ENCODE measurements around the gene TRIM72. TPM values are rescaled to one million over a fixed set of nuclear protein-coding genes. Genes with fewer than 3 reads are reported as not detected.

The TRIM72 gene
- total RNA-seq, 1 experiment from 2014 or later: 1.2 TPM

DNA sequence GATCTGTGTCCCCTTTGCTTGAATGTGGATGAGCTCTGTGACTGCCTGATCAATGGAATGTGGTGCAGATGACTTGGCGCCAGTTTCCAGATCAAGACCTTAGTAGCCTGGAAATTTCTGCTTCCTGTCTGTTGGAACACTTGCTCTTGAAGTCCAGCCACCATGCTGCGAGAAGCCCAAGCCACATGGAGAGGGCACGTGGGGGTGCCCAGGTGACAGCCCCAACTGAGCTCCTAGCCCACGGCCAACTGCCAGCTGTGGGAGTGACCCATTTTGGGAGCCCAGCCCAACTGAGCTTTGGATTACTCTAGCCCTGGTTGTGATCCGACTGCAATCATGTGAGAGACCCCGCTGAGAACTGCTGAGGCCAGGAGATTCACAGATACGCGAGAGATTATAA, 42.5 kb downstream of the TRIM72 start:
- Histone ChIP-seq H3K4me1 (ENCODE audit: insufficient read depth, low read length) (no peaks in the 10 kb centered on the region; the same call in 1 of the 2 replicates), H2BK5ac (ENCODE audit: insufficient read length, low read length) (no peak overlapping the region), H4K8ac (replicated peaks; ENCODE audit: insufficient read length, low read depth, low read length) (no peak overlapping the region), H2BK20ac (ENCODE audit: low read depth, low read length, poor library complexity, severe bottlenecking) (no peak overlapping the region), H2AFZ (ENCODE audit: low read length) (no peak overlapping the region), H4K5ac (ENCODE audit: insufficient read length, low read depth, low read length) (no peak overlapping the region), H3T11ph (ENCODE audit: low read length) (no peak overlapping the region), H2BK12ac (ENCODE audit: insufficient read length, low read depth, low read length) (no peak overlapping the region), H2BK120ac (ENCODE audit: low read depth, low read length, poor library complexity, severe bottlenecking) (no peak overlapping the region), H3K18ac (ENCODE audit: insufficient read length, low read depth, low read length) (no peak overlapping the region), H3K23me2 (ENCODE audit: insufficient read length, low read depth, low read length, poor library complexity, severe bottlenecking) (no peaks in the 10 kb centered on the region), H3K4me2 (ENCODE audit: insufficient read depth, insufficient read length, low read length) (no peak overlapping the region), H2AK5ac (ENCODE audit: insufficient read length, low read length) (no peak overlapping the region), H3K56ac (ENCODE audit: insufficient read length, low read depth, low read length) (no peak overlapping the region), H3K79me1 (ENCODE audit: insufficient read depth, low read depth, low read length, poor library complexity, severe bottlenecking) (no peaks in the 10 kb centered on the region), H3K9ac (ENCODE audit: extremely low read depth, insufficient read length, low read length) (no peak overlapping the region), H3K79me2 (ENCODE audit: insufficient read depth, low read length) (no peaks in the 10 kb centered on the region), H2BK15ac (ENCODE audit: low read depth, low read length) (no peak overlapping the region), H4K20me1 (ENCODE audit: control insufficient read depth, insufficient read depth, insufficient read length) (no peaks in the 10 kb centered on the region), H3K27ac (ENCODE audit: insufficient read length, low read depth, low read length) (no peak overlapping the region), H3K27me3 (ENCODE audit: insufficient read depth, low read length) (no peaks in the 10 kb centered on the region), H3K9me3 (ENCODE audit: control insufficient read depth, low read depth, low read length) (no peaks in the 10 kb centered on the region), H3K14ac (ENCODE audit: insufficient read depth, low read length) (no peak overlapping the region; the same call in 1 of the 2 replicates), H4K91ac (ENCODE audit: insufficient read length, low read depth, low read length) (no peak overlapping the region), H3K23ac (ENCODE audit: insufficient read length, low read depth, low read length) (no peak overlapping the region), H3K4ac (ENCODE audit: low read depth, low read length) (no peak overlapping the region)
- H3K4me1 Mint-ChIP-seq: peaks cover 9 to 10% of the 10 kb centered on the region in 2 experiments; a peak in 2 of 4 replicates
- TF ChIP-seq, protein P1, sequence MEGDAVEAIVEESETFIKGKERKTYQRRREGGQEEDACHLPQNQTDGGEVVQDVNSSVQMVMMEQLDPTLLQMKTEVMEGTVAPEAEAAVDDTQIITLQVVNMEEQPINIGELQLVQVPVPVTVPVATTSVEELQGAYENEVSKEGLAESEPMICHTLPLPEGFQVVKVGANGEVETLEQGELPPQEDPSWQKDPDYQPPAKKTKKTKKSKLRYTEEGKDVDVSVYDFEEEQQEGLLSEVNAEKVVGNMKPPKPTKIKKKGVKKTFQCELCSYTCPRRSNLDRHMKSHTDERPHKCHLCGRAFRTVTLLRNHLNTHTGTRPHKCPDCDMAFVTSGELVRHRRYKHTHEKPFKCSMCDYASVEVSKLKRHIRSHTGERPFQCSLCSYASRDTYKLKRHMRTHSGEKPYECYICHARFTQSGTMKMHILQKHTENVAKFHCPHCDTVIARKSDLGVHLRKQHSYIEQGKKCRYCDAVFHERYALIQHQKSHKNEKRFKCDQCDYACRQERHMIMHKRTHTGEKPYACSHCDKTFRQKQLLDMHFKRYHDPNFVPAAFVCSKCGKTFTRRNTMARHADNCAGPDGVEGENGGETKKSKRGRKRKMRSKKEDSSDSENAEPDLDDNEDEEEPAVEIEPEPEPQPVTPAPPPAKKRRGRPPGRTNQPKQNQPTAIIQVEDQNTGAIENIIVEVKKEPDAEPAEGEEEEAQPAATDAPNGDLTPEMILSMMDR (conservative IDR thresholded peaks at IDR 0.05): no peak
- H3K36me3 Mint-ChIP-seq (ENCODE audit: insufficient read depth in 1 of 3, low read depth in 3 of 3): no peaks in the 10 kb centered on the region
- H3K4me3 Mint-ChIP-seq: no peak overlapping the region
- DNase-seq: no peak
- no peaks in the 10 kb centered on the region for H3K9me3 Mint-ChIP-seq
- H3K27ac Mint-ChIP-seq: no peak overlapping the region
- no CpG with 5 or more reads among the region's 8 CpGs for WGBS (ENCODE audit: extremely low coverage, insufficient read length, low lambda C conversion rate)
- no peaks in the 10 kb centered on the region; the same call in 1 of the 2 replicates for H3K27me3 Mint-ChIP-seq (ENCODE audit: low read depth)
